AG04450 (cell line): ENCODE data around the gene KANSL1. TPM values are rescaled to one million over a fixed set of nuclear protein-coding genes. Genes with fewer than 3 reads are reported as not detected.

Experiments used
- CTCF ChIA-PET: fragments of 300-600, 350-600 bp; formaldehyde crosslinking; extraction: SDS; loops from one replicate; lab custom pipeline; 2022; ENCODE audit warnings: antibody characterized with exemption, inconsistent platforms; lab: Charles Lee
- POLR2A ChIA-PET: fragments of 350-600 bp; formaldehyde crosslinking; extraction: SDS; loops from one replicate; lab custom pipeline; 2021; ENCODE audit warnings: antibody characterized with exemption, inconsistent platforms; lab: Yijun Ruan, JAX
- DNase-seq: peaks from one replicate; pipeline ENCODE4 v3.0.0-alpha.2; 2011; ENCODE audit warnings: low read depth, low spot score
- H3K27ac ChIP-seq: one replicate; pipeline ENCODE4 v1.5.1; 2012; ENCODE audit warnings: low read depth, low read length, control low read depth
- H3K27me3 ChIP-seq: one replicate; pipeline ENCODE4 v1.6.0; 2012; ENCODE audit warnings: low read length; ENCODE audit not compliant: control insufficient read depth, insufficient read depth
- H3K4me3 ChIP-seq: 2 replicates; pipeline ENCODE4 v1.5.1; 2011; ENCODE audit warnings: mild to moderate bottlenecking, low read depth, low read length, control low read depth
- H3K9me3 ChIP-seq: 2 replicates; pipeline ENCODE4 v1.5.1; 2012; ENCODE audit warnings: low read length; ENCODE audit not compliant: control insufficient read depth, insufficient read depth
- CTCF ChIP-seq: IDR thresholded peaks from 2 replicates; pipeline ENCODE4 v1.5.1; 2011; ENCODE audit warnings: low read depth, low read length, control low read depth, inconsistent platforms
- polyA plus RNA-seq: library from polyadenylated mRNA; depleted of rRNA; stranded (reverse); fragments of >200 nt; gene quantifications from 2 replicates; pipeline ENCODE4 v1.2.3, GENCODE V29; 2011

The KANSL1 gene
- polyA plus RNA-seq, 1 experiment = 15.6 TPM

GRCh38 chr17:46030752-46031151 is 162.5 kb downstream of the KANSL1 start:
- H3K27ac ChIP-seq = no peak overlapping the region
- ChIA-PET CTCF (no interaction called here), POLR2A (no interaction called here)
- H3K4me3 ChIP-seq = no peak overlapping the region
- DNase-seq = no peak
- TF ChIP-seq CTCF = no peak
- H3K27me3 ChIP-seq = no peaks in the 10 kb centered on the region
- no peaks in the 10 kb centered on the region for H3K9me3 ChIP-seq

GRCh38 chr17:46029627-46030026 is 163.6 kb downstream of the KANSL1 start:
- no peak overlapping the region for H3K27ac ChIP-seq
- no peak overlapping the region for H3K4me3 ChIP-seq
- no peaks in the 10 kb centered on the region for H3K9me3 ChIP-seq
- ChIA-PET CTCF (interaction anchor here (1.4 to 3.2 kb wide), 2 partner anchors 15 to 183 kb away, joined by 4 to 10 read pairs; no protein-coding TSS in a partner anchor), POLR2A (interaction anchor here (0.6 kb wide), 2 partner anchors 9 to 108 kb away, joined by 3 to 5 read pairs; no protein-coding TSS in a partner anchor)
- no peak for DNase-seq
- no peak for TF ChIP-seq CTCF
- H3K27me3 ChIP-seq = no peaks in the 10 kb centered on the region

- Histone ChIP-seq H3K27ac (no peak overlapping the region), H3K9me3 (no peaks in the 10 kb centered on the region), H3K4me3 (no peak overlapping the region), H3K27me3 (no peaks in the 10 kb centered on the region)
- CTCF ChIA-PET = interaction anchor here (1.4 to 3.2 kb wide), 2 partner anchors 15 to 184 kb away, joined by 4 to 10 read pairs; no protein-coding TSS in a partner anchor
- no peak for TF ChIP-seq CTCF
- POLR2A ChIA-PET = no interaction called here
- no peak for DNase-seq
These were observed 164.2 kb downstream of the KANSL1 start for GRCh38 chr17:46028981-46029565.

- Histone ChIP-seq H3K27ac (no peak overlapping the region), H3K9me3 (no peaks in the 10 kb centered on the region), H3K4me3 (no peak overlapping the region), H3K27me3 (no peaks in the 10 kb centered on the region)
- POLR2A ChIA-PET = interaction anchor here (0.7 kb wide), 1 partner anchor 154 kb away, joined by 4 read pairs; no protein-coding TSS in a partner anchor
- CTCF ChIA-PET = interaction anchor here (0.6 to 3.2 kb wide), 5 partner anchors 11 to 185 kb away, joined by 3 to 10 read pairs (median 4); partner anchors contain the start of gene KANSL1
- TF ChIP-seq CTCF = no peak
- no peak for DNase-seq
These were observed 164.9 kb downstream of the KANSL1 start for GRCh38 chr17:46028374-46028773.

GRCh38 chr17:46027976-46028325 is 165.3 kb downstream of the KANSL1 start:
- no peak for TF ChIP-seq CTCF
- DNase-seq = no peak
- H3K4me3 ChIP-seq = no peak overlapping the region
- no peaks in the 10 kb centered on the region for H3K27me3 ChIP-seq
- no peaks in the 10 kb centered on the region for H3K9me3 ChIP-seq
- ChIA-PET CTCF (interaction anchor here (0.6 to 3.2 kb wide), 5 partner anchors 12 to 185 kb away, joined by 3 to 10 read pairs (median 4); partner anchors contain the start of gene KANSL1), POLR2A (interaction anchor here (0.7 kb wide), 1 partner anchor 154 kb away, joined by 4 read pairs; no protein-coding TSS in a partner anchor)
- H3K27ac ChIP-seq = no peak overlapping the region
